NCI-H1436 (cell line): Measurements from ENCODE around the gene RBM48.
"Not testable (repeated sequence)": the region's sequence is repeated elsewhere in the genome, so short reads cannot be mapped to it uniquely, and the experiment has no call there.

Experiments used
- DNase-seq: peaks from one replicate; lab custom pipeline; 2025; lab: John Stamatoyannopoulos, UW

The RBM48 gene

DNA sequence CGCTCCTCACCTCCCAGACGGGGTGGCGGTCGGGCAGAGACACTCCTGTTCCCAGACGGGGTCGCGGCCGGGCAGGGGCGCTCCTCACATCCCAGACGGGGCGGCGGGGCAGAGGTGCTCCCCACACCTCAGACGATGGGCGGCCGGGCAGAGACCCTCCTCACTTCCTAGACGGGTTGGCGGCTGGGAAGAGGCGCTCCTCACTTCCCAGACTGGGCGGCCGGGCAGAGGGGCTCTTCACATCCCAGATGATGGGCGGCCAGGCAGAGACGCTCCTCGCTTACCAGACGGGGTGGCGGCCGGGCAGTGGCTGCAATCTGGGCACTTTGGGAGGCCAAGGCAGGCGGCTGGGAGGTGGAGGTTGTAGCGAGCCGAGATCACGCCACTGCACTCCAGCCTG is 16.5 kb downstream of the RBM48 start:
- not testable (repeated sequence) for DNase-seq

- DNase-seq, result no peak
Observed at GRCh38 chr7:92546856-92547497, 18.4 kb downstream of the RBM48 start.

GRCh38 chr7:92547579-92547978 is 19.0 kb downstream of the RBM48 start:
- DNase-seq, result no peak

DNA sequence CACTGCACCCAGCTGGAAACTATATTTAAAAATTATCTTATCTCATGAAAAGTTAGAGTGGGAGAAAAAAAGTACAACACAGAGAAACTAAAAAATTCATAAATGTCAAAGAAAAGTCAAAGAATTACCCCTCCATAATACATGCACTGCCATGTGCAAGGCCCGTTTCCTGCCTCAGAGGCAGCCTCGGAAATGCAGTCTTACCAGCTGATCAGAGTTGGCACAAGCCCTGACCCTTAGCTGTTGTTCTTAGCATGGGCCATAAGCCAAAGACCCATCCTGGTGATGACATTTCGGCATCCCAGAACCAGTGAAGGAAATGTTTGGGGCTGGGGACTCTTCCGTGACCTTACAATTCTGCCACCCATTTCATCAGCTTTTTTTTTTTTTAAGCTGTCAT is 21.6 kb downstream of the RBM48 start:
- no peak for DNase-seq

- DNase-seq, result no peak
Observed at GRCh38 chr7:92557249-92557648, 28.7 kb downstream of the RBM48 start.

GRCh38 chr7:92557808-92558362 is 29.3 kb downstream of the RBM48 start:
- no peak for DNase-seq

DNA sequence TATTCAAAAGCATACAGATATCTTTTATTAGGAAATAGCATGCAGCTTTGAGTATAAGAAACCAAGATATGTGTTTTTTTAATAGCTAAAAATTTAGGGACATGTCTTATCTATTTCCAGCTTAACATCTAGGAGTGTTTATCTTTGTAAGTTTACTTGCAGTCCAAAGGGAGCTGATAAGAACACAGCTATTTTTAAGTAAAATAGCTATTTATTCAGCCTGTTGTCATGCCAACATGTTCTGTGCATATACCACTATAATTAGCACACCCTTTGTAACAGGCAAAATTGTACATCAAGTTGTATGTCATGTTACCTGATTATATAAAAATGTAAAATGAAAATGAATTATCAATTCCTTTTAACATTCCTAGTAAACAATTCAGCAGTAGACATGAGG is 32.0 kb downstream of the RBM48 start:
- no peak for DNase-seq

GRCh38 chr7:92563345-92563744 is 34.8 kb downstream of the RBM48 start:
- DNase-seq, result no peak

DNA sequence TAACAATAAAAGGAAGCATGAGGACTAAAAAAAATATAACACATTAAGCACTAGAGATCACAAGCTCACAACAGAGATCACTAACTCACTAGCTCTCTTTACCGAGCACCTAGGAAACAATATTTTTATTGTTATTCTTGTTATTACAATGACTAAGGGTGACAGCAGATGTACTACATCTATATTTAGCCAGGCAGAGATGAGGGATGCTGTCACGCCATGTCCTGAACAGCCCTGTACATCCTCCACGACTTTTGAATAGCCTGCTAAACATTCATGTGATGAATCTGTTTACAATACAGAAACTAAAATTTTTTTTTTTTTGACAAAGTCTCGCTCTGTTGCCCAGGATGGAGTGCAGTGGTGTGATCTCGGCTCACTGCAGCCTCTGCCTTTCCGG is 38.9 kb downstream of the RBM48 start:
- no peak for DNase-seq

DNA sequence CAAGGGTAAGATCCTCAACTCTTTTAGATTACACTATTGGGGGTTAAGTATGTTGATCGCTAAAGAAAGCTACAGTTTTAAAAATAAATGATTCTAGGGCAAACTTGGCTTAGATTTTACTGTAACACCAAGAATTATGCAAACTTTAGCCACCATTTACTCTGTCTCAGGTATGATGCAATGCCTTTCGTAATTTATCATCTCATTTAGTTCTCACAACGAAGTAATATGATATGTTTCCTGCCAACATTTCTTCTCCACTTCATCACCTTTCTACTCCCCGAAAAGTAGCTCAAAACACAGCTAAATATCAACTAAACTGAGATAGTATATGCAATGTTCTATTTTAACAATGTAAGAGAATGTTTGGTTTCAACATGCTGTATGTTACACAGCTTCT is 40.5 kb downstream of the RBM48 start:
- no peak for DNase-seq

- DNase-seq, result no peak
Observed at GRCh38 chr7:92576296-92576695, 47.7 kb downstream of the RBM48 start.

GRCh38 chr7:92582948-92583347 is 54.4 kb downstream of the RBM48 start:
- no peak for DNase-seq

- no peak for DNase-seq
Observed at GRCh38 chr7:92584953-92585352, 56.4 kb downstream of the RBM48 start.

GRCh38 chr7:92586403-92586802 is 57.8 kb downstream of the RBM48 start:
- no peak for DNase-seq

DNA sequence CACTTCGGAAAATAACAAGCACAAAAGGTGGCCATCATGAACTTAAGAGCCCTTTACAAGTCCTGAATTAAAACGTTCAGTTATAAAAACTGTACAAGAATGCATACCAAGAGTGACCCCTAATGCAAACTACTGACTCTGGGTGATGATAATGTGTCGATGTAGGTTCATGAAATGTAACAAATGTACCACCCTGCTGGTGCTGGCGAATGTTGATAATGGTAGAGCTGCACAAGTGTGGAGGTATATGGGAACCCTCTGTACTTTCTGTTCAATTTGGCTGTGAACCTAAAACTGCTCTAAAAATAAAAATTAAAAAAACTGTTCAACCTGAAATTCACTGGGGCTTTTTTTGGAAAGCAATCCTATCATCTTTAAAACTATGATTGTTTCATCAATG is 58.2 kb downstream of the RBM48 start:
- no peak for DNase-seq
